SK-N-SH (cell line): ENCODE measurements around the gene ATP11C. TPM values are rescaled to one million over a fixed set of nuclear protein-coding genes. Genes with fewer than 3 reads are reported as not detected.

Source experiments
- CTCF ChIA-PET: fragments of 300-600, 350-600 bp; formaldehyde crosslinking; extraction: SDS; loops from one replicate; lab custom pipeline; 2021; lab: Yijun Ruan, JAX
- POLR2A ChIA-PET: fragments of 350-600 bp; sonication (Branson Sonifier 250); formaldehyde crosslinking; extraction: SDS; loops from one replicate; lab custom pipeline; 2020; ENCODE audit warnings: antibody characterized with exemption, inconsistent platforms; lab: Yijun Ruan, JAX
- DNase-seq: peaks from one replicate; pipeline ENCODE4 v3.0.0; 2012
- H2AFZ ChIP-seq: fragments of 200-600 bp; sonication (generic); 2 replicates; pipeline ENCODE4 v1.8.1; 2016; ENCODE audit warnings: antibody characterized with exemption, mild to moderate bottlenecking, low read depth
- H3F3A ChIP-seq: fragments of 200-600 bp; sonication (generic); replicated peaks from 2 replicates; pipeline ENCODE3; 2016; ENCODE audit warnings: antibody characterized with exemption, mild to moderate bottlenecking; ENCODE audit not compliant: insufficient read depth
- H3K27ac ChIP-seq, 2 experiments: fragments of 200-500 bp in 1 of 2; fragments of 200-600 bp in 1 of 2; sonication (Bioruptor generic) in 1 of 2; sonication (generic), shearing (Covaris generic) in 1 of 2; 2 replicates each; pipeline versions ENCODE4 v1.5.1 to v1.6.1; 2014 to 2016; ENCODE audit warnings: low read depth in 2 of 2, inconsistent platforms in 1 of 2, low read length in 1 of 2, mild to moderate bottlenecking in 1 of 2, mixed read lengths in 1 of 2
- H3K27me3 ChIP-seq: fragments of 200-600 bp; sonication (generic), shearing (Covaris generic); 2 replicates; pipeline ENCODE4 v1.6.1; 2016; ENCODE audit warnings: mixed run types; ENCODE audit not compliant: insufficient read depth
- H3K36me3 ChIP-seq, 2 experiments: fragments of 200-500 bp in 1 of 2; fragments of 200-600 bp in 1 of 2; sonication (Bioruptor generic) in 1 of 2; sonication (generic) in 1 of 2; replicated peaks in 1 of 2; 2 replicates each; pipeline versions ENCODE3 to v1.5.1; 2014 to 2016; ENCODE audit warnings: low read length in 1 of 2, mild to moderate bottlenecking in 1 of 2; ENCODE audit not compliant: insufficient read depth in 2 of 2, control insufficient read depth in 1 of 2
- H3K4me1 ChIP-seq, 2 experiments: fragments of 200-500 bp in 1 of 2; fragments of 200-600 bp in 1 of 2; sonication (Bioruptor generic) in 1 of 2; sonication (generic), shearing (Covaris generic) in 1 of 2; 2 replicates each; pipeline versions ENCODE4 v1.5.1 to v1.6.1; 2014 to 2016; ENCODE audit warnings: low read depth in 1 of 2, low read length in 1 of 2, mixed run types in 1 of 2; ENCODE audit not compliant: insufficient read depth in 2 of 2, control insufficient read depth in 1 of 2
- H3K4me2 ChIP-seq: fragments of 200-600 bp; sonication (generic), shearing (Covaris generic); 2 replicates; pipeline ENCODE4 v1.6.1; 2017; ENCODE audit warnings: mixed run types
- H3K4me3 ChIP-seq, 2 experiments: fragments of 200-500 bp in 1 of 2; fragments of 200-600 bp in 1 of 2; sonication (Bioruptor generic) in 1 of 2; sonication (generic), shearing (Covaris generic) in 1 of 2; 2 replicates each; pipeline versions ENCODE4 v1.5.1 to v1.8.1; 2014 to 2016; ENCODE audit warnings: low read depth in 2 of 2, inconsistent platforms in 1 of 2, low read length in 1 of 2, mild to moderate bottlenecking in 1 of 2, mixed read lengths in 1 of 2, moderate library complexity in 1 of 2
- H3K79me2 ChIP-seq: fragments of 200-600 bp; sonication (generic); 2 replicates; pipeline ENCODE4 v1.8.1; 2017; ENCODE audit warnings: mild to moderate bottlenecking; ENCODE audit not compliant: insufficient read depth
- H3K9ac ChIP-seq: fragments of 200-600 bp; sonication (generic); 2 replicates; pipeline ENCODE4 v1.6.1; 2017; ENCODE audit warnings: mixed run types
- H3K9me2 ChIP-seq: fragments of 200-600 bp; sonication (generic); 2 replicates; pipeline ENCODE4 v1.6.1; 2017; ENCODE audit warnings: mixed run types
- H3K9me3 ChIP-seq: fragments of 200-600 bp; sonication (generic); 2 replicates; pipeline ENCODE4 v1.6.1; 2017; ENCODE audit warnings: mixed run types, mild to moderate bottlenecking, moderate library complexity
- H4K20me1 ChIP-seq: fragments of 200-600 bp; sonication (generic); 2 replicates; pipeline ENCODE4 v1.6.1; 2017; ENCODE audit warnings: mild to moderate bottlenecking, mixed run types; ENCODE audit not compliant: insufficient read depth
- CTCF ChIP-seq: fragments of 200-600 bp; sonication (generic); IDR thresholded peaks from 2 replicates; pipeline ENCODE4 v1.6.1; 2017; ENCODE audit warnings: antibody characterized with exemption, mild to moderate bottlenecking, moderate library complexity
- FOXJ3 ChIP-seq: sonication (generic); formaldehyde crosslinking; IDR thresholded peaks from 2 replicates; pipeline ENCODE4 v1.5.1; 2020; ENCODE audit warnings: mild to moderate bottlenecking, missing genetic modification reagents
- FOXM1 ChIP-seq: IDR thresholded peaks from 2 replicates; pipeline ENCODE4 v1.4.0; 2012; ENCODE audit warnings: low read depth, mild to moderate bottlenecking
- GATA2 ChIP-seq: sonication (generic); formaldehyde crosslinking; IDR thresholded peaks from 2 replicates; pipeline ENCODE4 v1.5.0; 2020; ENCODE audit warnings: mild to moderate bottlenecking, missing genetic modification reagents
- MEF2A ChIP-seq: IDR thresholded peaks from 2 replicates; pipeline ENCODE4 v1.4.0; 2012; ENCODE audit warnings: low read depth, borderline replicate concordance
- MXI1 ChIP-seq: IDR thresholded peaks from 2 replicates; pipeline ENCODE4 v1.6.1; 2012; ENCODE audit warnings: mild to moderate bottlenecking, low read depth, low read length, improper control_type of control experiment
- RAD21 ChIP-seq: IDR thresholded peaks from 2 replicates; pipeline ENCODE4 v1.6.1; 2012; ENCODE audit warnings: mild to moderate bottlenecking, low read length
- RFX5 ChIP-seq: IDR thresholded peaks from 2 replicates; pipeline ENCODE4 v1.6.1; 2012; ENCODE audit warnings: mild to moderate bottlenecking, improper control_type of control experiment, low read length
- RXRA ChIP-seq: IDR thresholded peaks from 2 replicates; pipeline ENCODE4 v1.4.0; 2012; ENCODE audit warnings: low read depth, mild to moderate bottlenecking, borderline replicate concordance
- SIN3A ChIP-seq: IDR thresholded peaks from 2 replicates; pipeline ENCODE4 v1.6.1; 2012; ENCODE audit warnings: low read depth, mild to moderate bottlenecking, low read length, moderate library complexity, borderline replicate concordance
- TEAD4 ChIP-seq: IDR thresholded peaks from 2 replicates; pipeline ENCODE4 v1.4.0; 2012; ENCODE audit warnings: mild to moderate bottlenecking, borderline replicate concordance; ENCODE audit not compliant: insufficient read depth
- WGBS: methylation state at CpG from one replicate; pipeline ENCODE4 v1.1.6; 2017; ENCODE audit warnings: low lambda C conversion rate; 5-methylcytosine and 5-hydroxymethylcytosine counted together
- polyA plus RNA-seq, 3 experiments: library from polyadenylated mRNA; depleted of rRNA; stranded (reverse); fragments of >200 nt; gene quantifications; 2 replicates each; pipeline ENCODE4 v1.2.3, GENCODE V29; 2012
- TF ChIP-seq, protein P1 (sequence below): IDR thresholded peaks from 2 replicates; pipeline ENCODE4 v1.4.0; 2012; ENCODE audit warnings: low read depth, borderline replicate concordance
- TF ChIP-seq, protein P2 (sequence below): fragments of 150-350 bp; IDR thresholded peaks from 2 replicates; pipeline ENCODE4 v1.6.1; 2017; ENCODE audit warnings: antibody characterized with exemption, low read length, low read depth, borderline replicate concordance
- TF ChIP-seq, protein P3 (sequence below): IDR thresholded peaks from 2 replicates; pipeline ENCODE4; 2012

Gene ATP11C
- polyA plus RNA-seq, 1 of the 3 experiments (the other 2 are of a cell fraction): 18.5 TPM

- Histone ChIP-seq H3K4me2 (no peak overlapping the region), H2AFZ (no peak overlapping the region), H3K4me3 (no peak overlapping the region), H3K36me3 (no peaks in the 10 kb centered on the region), H3K9ac (no peak overlapping the region), H3K79me2 (peaks cover 84% of the 10 kb centered on the region), H3K4me1 (no peaks in the 10 kb centered on the region), H3K9me2 (no peaks in the 10 kb centered on the region), H3K27ac (no peak overlapping the region), H3F3A (no peaks in the 10 kb centered on the region), H3K27me3 (no peaks in the 10 kb centered on the region), H3K9me3 (no peaks in the 10 kb centered on the region), H4K20me1 (0 out of 2 replicates have a peak, but pooled peaks cover 11% of the 10 kb centered on the region)
- TF ChIP-seq SIN3A: no peak
- ChIA-PET CTCF (no interaction called here), POLR2A (no interaction called here)
- WGBS: 47% methylated on average over 3 of the region's 3 CpGs
- DNase-seq: no peak
Measured at GRCh38 chrX:139909712-139910111, 23.1 kb downstream of the ATP11C start.

GRCh38 chrX:139907078-139907477, 25.8 kb downstream of the ATP11C start:
- 63% methylated on average over 3 of the region's 3 CpGs for WGBS
- Histone ChIP-seq H3K27me3 (no peaks in the 10 kb centered on the region), H3K4me3 (no peak overlapping the region), H3F3A (no peaks in the 10 kb centered on the region), H3K9me2 (no peaks in the 10 kb centered on the region), H3K79me2 (peaks cover 81% of the 10 kb centered on the region), H3K4me1 (no peaks in the 10 kb centered on the region), H3K27ac (no peak overlapping the region), H2AFZ (no peak overlapping the region), H3K9me3 (no peaks in the 10 kb centered on the region), H4K20me1 (0 out of 2 replicates have a peak, but pooled peaks cover 11% of the 10 kb centered on the region), H3K4me2 (no peak overlapping the region), H3K9ac (no peak overlapping the region), H3K36me3 (no peaks in the 10 kb centered on the region)
- POLR2A ChIA-PET: no interaction called here
- CTCF ChIA-PET: no interaction called here
- TF ChIP-seq GATA2 (CRISPR knock-in tag): no peak
- TF ChIP-seq MXI1: no peak
- TF ChIP-seq CTCF: no peak
- TF ChIP-seq, protein P1, sequence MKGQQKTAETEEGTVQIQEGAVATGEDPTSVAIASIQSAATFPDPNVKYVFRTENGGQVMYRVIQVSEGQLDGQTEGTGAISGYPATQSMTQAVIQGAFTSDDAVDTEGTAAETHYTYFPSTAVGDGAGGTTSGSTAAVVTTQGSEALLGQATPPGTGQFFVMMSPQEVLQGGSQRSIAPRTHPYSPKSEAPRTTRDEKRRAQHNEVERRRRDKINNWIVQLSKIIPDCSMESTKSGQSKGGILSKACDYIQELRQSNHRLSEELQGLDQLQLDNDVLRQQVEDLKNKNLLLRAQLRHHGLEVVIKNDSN: peak; percentile 51; the same call in 1 of the 2 replicates
- TF ChIP-seq MEF2A: no peak
- TF ChIP-seq RFX5: no peak
- no peak for DNase-seq

- POLR2A ChIA-PET: no interaction called here
- H4K20me1 ChIP-seq: 0 out of 2 replicates have a peak, but pooled peaks cover 3% of the 10 kb centered on the region
- DNase-seq: no peak
- H3K36me3 ChIP-seq: no peaks in the 10 kb centered on the region
- H3F3A ChIP-seq: no peaks in the 10 kb centered on the region
- H3K4me1 ChIP-seq: no peaks in the 10 kb centered on the region
- WGBS: 72% methylated on average over 2 of the region's 2 CpGs
- no peaks in the 10 kb centered on the region for H3K9me3 ChIP-seq
- H3K9me2 ChIP-seq: no peaks in the 10 kb centered on the region
- no peak overlapping the region for H3K9ac ChIP-seq
- no peak overlapping the region for H3K4me2 ChIP-seq
- no peak overlapping the region for H3K4me3 ChIP-seq
- H3K79me2 ChIP-seq: peaks cover 70% of the 10 kb centered on the region
- H2AFZ ChIP-seq: no peak overlapping the region
- CTCF ChIA-PET: no interaction called here
- H3K27ac ChIP-seq: peak overlapping the region in 1 of 2 experiments; percentile 37; a peak in 1 of 4 replicates
- H3K27me3 ChIP-seq: no peaks in the 10 kb centered on the region
- TF ChIP-seq, protein P2, sequence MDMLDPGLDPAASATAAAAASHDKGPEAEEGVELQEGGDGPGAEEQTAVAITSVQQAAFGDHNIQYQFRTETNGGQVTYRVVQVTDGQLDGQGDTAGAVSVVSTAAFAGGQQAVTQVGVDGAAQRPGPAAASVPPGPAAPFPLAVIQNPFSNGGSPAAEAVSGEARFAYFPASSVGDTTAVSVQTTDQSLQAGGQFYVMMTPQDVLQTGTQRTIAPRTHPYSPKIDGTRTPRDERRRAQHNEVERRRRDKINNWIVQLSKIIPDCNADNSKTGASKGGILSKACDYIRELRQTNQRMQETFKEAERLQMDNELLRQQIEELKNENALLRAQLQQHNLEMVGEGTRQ: no peak
- TF ChIP-seq FOXJ3 (CRISPR knock-in tag) (no peak), SIN3A (no peak), RAD21 (no peak), FOXM1 (no peak), TEAD4 (no peak), CTCF (no peak), RXRA (no peak)
- TF ChIP-seq, protein P3, sequence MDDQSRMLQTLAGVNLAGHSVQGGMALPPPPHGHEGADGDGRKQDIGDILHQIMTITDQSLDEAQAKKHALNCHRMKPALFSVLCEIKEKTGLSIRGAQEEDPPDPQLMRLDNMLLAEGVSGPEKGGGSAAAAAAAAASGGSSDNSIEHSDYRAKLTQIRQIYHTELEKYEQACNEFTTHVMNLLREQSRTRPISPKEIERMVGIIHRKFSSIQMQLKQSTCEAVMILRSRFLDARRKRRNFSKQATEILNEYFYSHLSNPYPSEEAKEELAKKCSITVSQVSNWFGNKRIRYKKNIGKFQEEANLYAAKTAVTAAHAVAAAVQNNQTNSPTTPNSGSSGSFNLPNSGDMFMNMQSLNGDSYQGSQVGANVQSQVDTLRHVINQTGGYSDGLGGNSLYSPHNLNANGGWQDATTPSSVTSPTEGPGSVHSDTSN: no peak
Measured at GRCh38 chrX:139905743-139906142, 27.1 kb downstream of the ATP11C start.
